ENCODE data around the gene PPIH.

Gene PPIH

GRCh38 chr1:42660907-42661500 lies 2.8 kb downstream of the PPIH start:
- no peak overlapping the region for H3K27ac ChIP-seq (ENCODE audit: low read depth, low read length)
- peak overlapping the region; percentile 11 for H3K4me2 ChIP-seq (ENCODE audit: low read depth, low read length, poor library complexity, severe bottlenecking)
- H3K79me2 ChIP-seq (ENCODE audit: insufficient read depth, low read length) = peaks cover 41% of the 10 kb centered on the region
- no peak for TF ChIP-seq EZH2phosphoT487 (conservative IDR thresholded peaks at IDR 0.05; ENCODE audit: low read length)
- TF ChIP-seq, protein P1, sequence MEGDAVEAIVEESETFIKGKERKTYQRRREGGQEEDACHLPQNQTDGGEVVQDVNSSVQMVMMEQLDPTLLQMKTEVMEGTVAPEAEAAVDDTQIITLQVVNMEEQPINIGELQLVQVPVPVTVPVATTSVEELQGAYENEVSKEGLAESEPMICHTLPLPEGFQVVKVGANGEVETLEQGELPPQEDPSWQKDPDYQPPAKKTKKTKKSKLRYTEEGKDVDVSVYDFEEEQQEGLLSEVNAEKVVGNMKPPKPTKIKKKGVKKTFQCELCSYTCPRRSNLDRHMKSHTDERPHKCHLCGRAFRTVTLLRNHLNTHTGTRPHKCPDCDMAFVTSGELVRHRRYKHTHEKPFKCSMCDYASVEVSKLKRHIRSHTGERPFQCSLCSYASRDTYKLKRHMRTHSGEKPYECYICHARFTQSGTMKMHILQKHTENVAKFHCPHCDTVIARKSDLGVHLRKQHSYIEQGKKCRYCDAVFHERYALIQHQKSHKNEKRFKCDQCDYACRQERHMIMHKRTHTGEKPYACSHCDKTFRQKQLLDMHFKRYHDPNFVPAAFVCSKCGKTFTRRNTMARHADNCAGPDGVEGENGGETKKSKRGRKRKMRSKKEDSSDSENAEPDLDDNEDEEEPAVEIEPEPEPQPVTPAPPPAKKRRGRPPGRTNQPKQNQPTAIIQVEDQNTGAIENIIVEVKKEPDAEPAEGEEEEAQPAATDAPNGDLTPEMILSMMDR (IDR thresholded peaks at IDR 0.05; ENCODE audit: insufficient read depth, low read length, poor library complexity, severe bottlenecking) = no peak
- H3K4me3 ChIP-seq (ENCODE audit: insufficient read depth, low read length, poor library complexity, severe bottlenecking) = no peak overlapping the region
- H4K20me1 ChIP-seq (ENCODE audit: low read depth, low read length) = no peaks in the 10 kb centered on the region
- H2AFZ ChIP-seq (ENCODE audit: low read depth, low read length, severe bottlenecking) = no peak overlapping the region
- H3K9me3 ChIP-seq (ENCODE audit: insufficient read depth, low read length) = no peaks in the 10 kb centered on the region
- H3F3A ChIP-seq (ENCODE audit: insufficient read depth) = peaks cover 6% of the 10 kb centered on the region; the same call in 1 of the 2 replicates
- no peaks in the 10 kb centered on the region for H3K9me2 ChIP-seq (replicated peaks; ENCODE audit: insufficient read depth, low read length)
- H3K36me3 ChIP-seq (ENCODE audit: low read length) = peaks cover 38% of the 10 kb centered on the region
- H3K27me3 ChIP-seq (ENCODE audit: low read length) = no peaks in the 10 kb centered on the region
- H3K9ac ChIP-seq (ENCODE audit: low read length) = no peak overlapping the region

DNA sequence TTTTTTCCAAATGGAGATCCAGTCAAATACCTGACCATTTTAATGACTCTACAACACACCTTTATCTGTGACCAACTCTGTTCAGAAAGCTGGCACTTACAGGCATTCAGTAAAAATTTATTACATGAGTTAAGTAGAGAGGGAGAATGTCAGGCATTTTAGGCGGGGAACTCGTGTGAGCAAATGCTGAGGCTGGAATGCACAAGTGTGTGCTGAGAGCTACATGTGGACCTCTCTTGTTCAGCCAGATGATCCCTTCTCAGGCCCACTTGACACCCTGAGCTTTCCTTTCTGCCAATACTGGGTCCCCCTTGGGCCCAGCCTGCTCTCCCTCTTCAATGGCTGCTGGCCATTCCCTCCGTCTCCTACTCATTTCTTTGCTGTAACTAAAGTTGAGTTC lies 11.7 kb downstream of the PPIH start:
- Histone ChIP-seq H3K27ac (ENCODE audit: low read depth, low read length) (no peak overlapping the region), H3K36me3 (ENCODE audit: low read length) (peaks cover 38% of the 10 kb centered on the region), H3K9ac (ENCODE audit: low read length) (no peak overlapping the region), H3K4me2 (ENCODE audit: low read depth, low read length, poor library complexity, severe bottlenecking) (no peak overlapping the region), H3K9me2 (replicated peaks; ENCODE audit: insufficient read depth, low read length) (no peaks in the 10 kb centered on the region), H3F3A (ENCODE audit: insufficient read depth) (no peaks in the 10 kb centered on the region), H3K79me2 (ENCODE audit: insufficient read depth, low read length) (no peaks in the 10 kb centered on the region), H3K4me3 (ENCODE audit: insufficient read depth, low read length, poor library complexity, severe bottlenecking) (no peak overlapping the region), H2AFZ (ENCODE audit: low read depth, low read length, severe bottlenecking) (no peak overlapping the region), H3K9me3 (ENCODE audit: insufficient read depth, low read length) (no peaks in the 10 kb centered on the region), H4K20me1 (ENCODE audit: low read depth, low read length) (no peaks in the 10 kb centered on the region), H3K27me3 (ENCODE audit: low read length) (no peaks in the 10 kb centered on the region)
- TF ChIP-seq EZH2phosphoT487 (conservative IDR thresholded peaks at IDR 0.05; ENCODE audit: low read length) = no peak
- TF ChIP-seq, protein P1 (IDR thresholded peaks at IDR 0.05; ENCODE audit: insufficient read depth, low read length, poor library complexity, severe bottlenecking) = no peak

- Histone ChIP-seq H3K9me2 (replicated peaks; ENCODE audit: insufficient read depth, low read length) (no peaks in the 10 kb centered on the region), H3K27ac (ENCODE audit: low read depth, low read length) (no peak overlapping the region), H3K27me3 (ENCODE audit: low read length) (no peaks in the 10 kb centered on the region), H2AFZ (ENCODE audit: low read depth, low read length, severe bottlenecking) (no peak overlapping the region), H3K4me3 (ENCODE audit: insufficient read depth, low read length, poor library complexity, severe bottlenecking) (no peak overlapping the region), H3F3A (ENCODE audit: insufficient read depth) (no peaks in the 10 kb centered on the region), H3K9ac (ENCODE audit: low read length) (no peak overlapping the region), H3K79me2 (ENCODE audit: insufficient read depth, low read length) (no peaks in the 10 kb centered on the region), H4K20me1 (ENCODE audit: low read depth, low read length) (no peaks in the 10 kb centered on the region), H3K9me3 (ENCODE audit: insufficient read depth, low read length) (no peaks in the 10 kb centered on the region), H3K4me2 (ENCODE audit: low read depth, low read length, poor library complexity, severe bottlenecking) (no peak overlapping the region), H3K36me3 (ENCODE audit: low read length) (peaks cover 39% of the 10 kb centered on the region)
- TF ChIP-seq, protein P1 (IDR thresholded peaks at IDR 0.05; ENCODE audit: insufficient read depth, low read length, poor library complexity, severe bottlenecking) = no peak
- no peak for TF ChIP-seq EZH2phosphoT487 (conservative IDR thresholded peaks at IDR 0.05; ENCODE audit: low read length)
These were observed 12.2 kb downstream of the PPIH start for GRCh38 chr1:42670425-42670824.

All from SU-DHL-6 (cell line).